WERI-Rb-1 (cell line): ENCODE measurements around the gene IFNA14.
"Not testable (repeated sequence)": the region's sequence is repeated elsewhere in the genome, so short reads cannot be mapped to it uniquely, and the experiment has no call there.

ENCODE experiments used
- DNase-seq: peaks from one replicate; pipeline ENCODE4 v3.0.0-alpha.2; 2020
- H3K27ac ChIP-seq: fragments of 250-450 bp; sonication (Bioruptor Pico); 2 replicates; pipeline ENCODE4 v1.5.1; 2020; ENCODE audit warnings: mild to moderate bottlenecking, moderate library complexity
- H3K27me3 ChIP-seq: fragments of 250-450 bp; sonication (Bioruptor Pico); 2 replicates; pipeline ENCODE4 v1.5.1; 2021; ENCODE audit warnings: mild to moderate bottlenecking, low read depth, moderate library complexity; ENCODE audit not compliant: insufficient read depth, severe bottlenecking
- H3K36me3 ChIP-seq: fragments of 250-450 bp; sonication (Bioruptor Pico); 2 replicates; pipeline ENCODE4 v1.5.1; 2020; ENCODE audit warnings: mild to moderate bottlenecking, moderate library complexity
- H3K4me3 ChIP-seq: 2 replicates; pipeline ENCODE4 v1.5.1; 2011; ENCODE audit warnings: low read depth, mild to moderate bottlenecking, control low read depth, low read length
- H3K9me3 ChIP-seq: fragments of 250-450 bp; sonication (Bioruptor Pico); 2 replicates; pipeline ENCODE4 v1.5.1; 2021; ENCODE audit warnings: mild to moderate bottlenecking, moderate library complexity; ENCODE audit not compliant: severe bottlenecking
- CTCF ChIP-seq: IDR thresholded peaks from 2 replicates; pipeline ENCODE4 v1.5.1; 2011; ENCODE audit warnings: low read depth, mild to moderate bottlenecking, control low read depth, inconsistent platforms, low read length

The IFNA14 gene

GRCh38 chr9:21233258-21233657, 6.5 kb downstream of the IFNA14 start:
- no peaks in the 10 kb centered on the region for H3K27me3 ChIP-seq
- no peaks in the 10 kb centered on the region for H3K36me3 ChIP-seq
- no peak overlapping the region for H3K4me3 ChIP-seq
- no peaks in the 10 kb centered on the region for H3K9me3 ChIP-seq
- no peak for DNase-seq
- no peak overlapping the region for H3K27ac ChIP-seq
- no peak for TF ChIP-seq CTCF

GRCh38 chr9:21228122-21228521, 11.7 kb downstream of the IFNA14 start, which contains the start of gene IFNA17:
IFNA17 (minus strand) TSS chr9:21228222; CDS start chr9:21228173, 49 bp downstream.
- Histone ChIP-seq H3K4me3 (no peak within 1 kb of the TSS), H3K27me3 (peaks cover 5% of the 10 kb centered on the region), H3K9me3 (no peaks in the 10 kb centered on the region), H3K36me3 (no peaks in the 10 kb centered on the region), H3K27ac (no peak within 1 kb of the TSS)
- no peak for DNase-seq
- no peak for TF ChIP-seq CTCF

GRCh38 chr9:21217211-21217610, 22.6 kb downstream of the IFNA14 start, which contains the start of gene IFNA16:
IFNA16 (minus strand) TSS chr9:21217311; CDS start chr9:21217305, 6 bp downstream.
- H3K4me3 ChIP-seq, H3K27ac ChIP-seq, DNase-seq, H3K36me3 ChIP-seq, H3K9me3 ChIP-seq, H3K27me3 ChIP-seq: not testable (repeated sequence)

- peak; percentile 56 for TF ChIP-seq CTCF
- H3K27ac ChIP-seq, H3K36me3 ChIP-seq, H3K4me3 ChIP-seq, DNase-seq, H3K27me3 ChIP-seq, H3K9me3 ChIP-seq: not testable (repeated sequence)
Measured at GRCh38 chr9:21213411-21214326, 26.1 kb downstream of the IFNA14 start.

GRCh38 chr9:21212160-21212559, 27.6 kb downstream of the IFNA14 start:
- H3K27me3 ChIP-seq, H3K27ac ChIP-seq, DNase-seq, H3K9me3 ChIP-seq, H3K36me3 ChIP-seq, H3K4me3 ChIP-seq: not testable (repeated sequence)

- not testable (repeated sequence) for H3K27me3 ChIP-seq, H3K9me3 ChIP-seq, DNase-seq, H3K36me3 ChIP-seq, H3K4me3 ChIP-seq, H3K27ac ChIP-seq
Measured at GRCh38 chr9:21210782-21211181, 29.0 kb downstream of the IFNA14 start.

GRCh38 chr9:21210311-21210710, 29.5 kb downstream of the IFNA14 start:
- no peak for DNase-seq
- Histone ChIP-seq H3K27me3 (peaks cover 7% of the 10 kb centered on the region), H3K9me3 (no peaks in the 10 kb centered on the region), H3K36me3 (no peaks in the 10 kb centered on the region), H3K4me3 (no peak overlapping the region), H3K27ac (no peak overlapping the region)
- TF ChIP-seq CTCF, result no peak

- H3K4me3 ChIP-seq, H3K27me3 ChIP-seq, H3K27ac ChIP-seq, H3K9me3 ChIP-seq, DNase-seq, H3K36me3 ChIP-seq: not testable (repeated sequence)
Measured at GRCh38 chr9:21207043-21207442, 32.8 kb downstream of the IFNA14 start, which contains the start of gene IFNA10. IFNA10 (minus strand) TSS chr9:21207143; CDS start chr9:21207097, 46 bp downstream.
